IPS-15b (cell line): ENCODE measurements around the gene SVBP.

Experiments
- H3K27me3 ChIP-seq: one replicate; pipeline ENCODE4 v1.6.1; 2013; ENCODE audit warnings: low read length; ENCODE audit not compliant: control insufficient read depth, insufficient read depth
- H3K36me3 ChIP-seq: one replicate; pipeline ENCODE4 v1.6.1; 2013; ENCODE audit warnings: low read length; ENCODE audit not compliant: control insufficient read depth, insufficient read depth
- H3K4me1 ChIP-seq: one replicate; pipeline ENCODE4 v1.6.1; 2013; ENCODE audit warnings: mild to moderate bottlenecking, low read length; ENCODE audit not compliant: control insufficient read depth, insufficient read depth
- H3K4me3 ChIP-seq: one replicate; pipeline ENCODE4 v1.5.1; 2013; ENCODE audit warnings: low read depth, low read length
- H3K9ac ChIP-seq: one replicate; pipeline ENCODE4 v1.6.1; 2013; ENCODE audit warnings: low read depth, mild to moderate bottlenecking, low read length
- H3K9me3 ChIP-seq: one replicate; pipeline ENCODE4 v1.6.1; 2013; ENCODE audit warnings: mild to moderate bottlenecking, low read length; ENCODE audit not compliant: control insufficient read depth, insufficient read depth

SVBP gene

GRCh38 chr1:42788021-42788420 lies 29.2 kb downstream of the SVBP start:
- H3K27me3 ChIP-seq = no peaks in the 10 kb centered on the region
- H3K9me3 ChIP-seq = no peaks in the 10 kb centered on the region
- H3K4me1 ChIP-seq = no peaks in the 10 kb centered on the region
- no peaks in the 10 kb centered on the region for H3K36me3 ChIP-seq
- H3K4me3 ChIP-seq = no peak overlapping the region
- no peak overlapping the region for H3K9ac ChIP-seq

GRCh38 chr1:42786097-42786496 lies 31.1 kb downstream of the SVBP start:
- Histone ChIP-seq H3K27me3 (no peaks in the 10 kb centered on the region), H3K9me3 (no peaks in the 10 kb centered on the region), H3K4me3 (no peak overlapping the region), H3K4me1 (no peaks in the 10 kb centered on the region), H3K9ac (no peak overlapping the region), H3K36me3 (no peaks in the 10 kb centered on the region)

- Histone ChIP-seq H3K27me3 (no peaks in the 10 kb centered on the region), H3K9me3 (no peaks in the 10 kb centered on the region), H3K9ac (no peak within 1 kb of the TSS), H3K36me3 (peaks cover 4% of the 10 kb centered on the region), H3K4me1 (no peaks in the 10 kb centered on the region), H3K4me3 (no peak within 1 kb of the TSS)
These were observed 32.1 kb downstream of the SVBP start, which contains the start of gene TMEM269 for GRCh38 chr1:42784946-42785693. TSS of gene TMEM269 (plus strand) at chr1:42784991. CDS start at chr1:42789894, 4,903 bp downstream.

GRCh38 chr1:42784547-42784945 lies 32.7 kb downstream of the SVBP start:
- H3K4me3 ChIP-seq = no peak overlapping the region
- no peaks in the 10 kb centered on the region for H3K9me3 ChIP-seq
- peaks cover 4% of the 10 kb centered on the region for H3K36me3 ChIP-seq
- no peak overlapping the region for H3K9ac ChIP-seq
- H3K27me3 ChIP-seq = no peaks in the 10 kb centered on the region
- H3K4me1 ChIP-seq = no peaks in the 10 kb centered on the region

GRCh38 chr1:42783092-42783491 lies 34.1 kb downstream of the SVBP start:
- H3K9me3 ChIP-seq = no peaks in the 10 kb centered on the region
- H3K4me1 ChIP-seq = no peaks in the 10 kb centered on the region
- H3K36me3 ChIP-seq = peaks cover 4% of the 10 kb centered on the region
- no peak overlapping the region for H3K4me3 ChIP-seq
- no peaks in the 10 kb centered on the region for H3K27me3 ChIP-seq
- no peak overlapping the region for H3K9ac ChIP-seq

GRCh38 chr1:42780176-42780575 lies 37.0 kb downstream of the SVBP start:
- H3K36me3 ChIP-seq = peaks cover 8% of the 10 kb centered on the region
- no peaks in the 10 kb centered on the region for H3K4me1 ChIP-seq

GRCh38 chr1:42779725-42780124 lies 37.5 kb downstream of the SVBP start:
- Histone ChIP-seq H3K4me3 (no peak overlapping the region), H3K9me3 (no peaks in the 10 kb centered on the region), H3K27me3 (no peaks in the 10 kb centered on the region), H3K4me1 (no peaks in the 10 kb centered on the region), H3K36me3 (peaks cover 8% of the 10 kb centered on the region), H3K9ac (no peak overlapping the region)

More at GRCh38 chr1:42780176-42780575, 37.0 kb downstream of the SVBP start:
- Histone ChIP-seq H3K27me3 (no peaks in the 10 kb centered on the region), H3K4me3 (no peak overlapping the region), H3K9ac (no peak overlapping the region), H3K9me3 (no peaks in the 10 kb centered on the region)

- Histone ChIP-seq H3K36me3 (peaks cover 11% of the 10 kb centered on the region), H3K4me3 (no peak overlapping the region), H3K27me3 (no peaks in the 10 kb centered on the region)
These were observed 39.3 kb downstream of the SVBP start for GRCh38 chr1:42777852-42778251.

GRCh38 chr1:42776502-42776901 lies 40.7 kb downstream of the SVBP start:
- H3K4me1 ChIP-seq = no peaks in the 10 kb centered on the region
- peaks cover 11% of the 10 kb centered on the region for H3K36me3 ChIP-seq
- no peak overlapping the region for H3K4me3 ChIP-seq
- no peaks in the 10 kb centered on the region for H3K27me3 ChIP-seq
- no peaks in the 10 kb centered on the region for H3K9me3 ChIP-seq
- no peak overlapping the region for H3K9ac ChIP-seq

More at GRCh38 chr1:42777852-42778251, 39.3 kb downstream of the SVBP start:
- Histone ChIP-seq H3K4me1 (no peaks in the 10 kb centered on the region), H3K9ac (no peak overlapping the region), H3K9me3 (no peaks in the 10 kb centered on the region)

- no peak overlapping the region for H3K9ac ChIP-seq
- no peaks in the 10 kb centered on the region for H3K4me1 ChIP-seq
- peaks cover 7% of the 10 kb centered on the region for H3K36me3 ChIP-seq
- no peaks in the 10 kb centered on the region for H3K9me3 ChIP-seq
- no peak overlapping the region for H3K4me3 ChIP-seq
- H3K27me3 ChIP-seq = no peaks in the 10 kb centered on the region
These were observed 42.2 kb downstream of the SVBP start for GRCh38 chr1:42774928-42775526.

- Histone ChIP-seq H3K9ac (no peak overlapping the region), H3K36me3 (peaks cover 7% of the 10 kb centered on the region), H3K4me1 (no peaks in the 10 kb centered on the region), H3K9me3 (no peaks in the 10 kb centered on the region), H3K4me3 (no peak overlapping the region), H3K27me3 (no peaks in the 10 kb centered on the region)
These were observed 43.8 kb downstream of the SVBP start for GRCh38 chr1:42773420-42773819.

GRCh38 chr1:42769811-42770210 lies 47.4 kb downstream of the SVBP start:
- Histone ChIP-seq H3K9me3 (no peaks in the 10 kb centered on the region), H3K36me3 (peaks cover 3% of the 10 kb centered on the region), H3K4me3 (no peak overlapping the region), H3K9ac (no peak overlapping the region), H3K4me1 (peaks cover 6% of the 10 kb centered on the region), H3K27me3 (no peaks in the 10 kb centered on the region)
